SJCRH30 (cell line): ENCODE measurements around the gene OR1Q1. TPM values are rescaled to one million over a fixed set of nuclear protein-coding genes. Genes with fewer than 3 reads are reported as not detected.

Experiments used
- total RNA-seq: library from RNA; depleted of rRNA; stranded (reverse); fragments of >200 nt; shearing (Covaris generic); gene quantifications from 2 replicates; pipeline ENCODE4 v1.2.3, GENCODE V29; 2014; rRNA removed

OR1Q1 gene
- total RNA-seq, 1 experiment from 2014 or later: not detected

Other genes with a start within 250 kb of the OR1Q1 start
- gene PTGS1, start 243.7 kb upstream of the OR1Q1 start, total RNA-seq: 0.85 and 1.2 TPM in 2 replicates
- gene OR1J1, start 136.8 kb upstream of the OR1Q1 start, total RNA-seq: not detected in 2 replicates
- not detected in 2 replicates for gene OR1J2, start 103.9 kb upstream of the OR1Q1 start, total RNA-seq
- gene OR1J4, start 95.6 kb upstream of the OR1Q1 start, total RNA-seq: not detected in 2 replicates
- not detected in 2 replicates for gene OR1N1, start 87.4 kb upstream of the OR1Q1 start, total RNA-seq
- not detected in 2 replicates for gene OR1N2, start 61.6 kb upstream of the OR1Q1 start, total RNA-seq
- gene OR1L8, start 31.4 kb upstream of the OR1Q1 start, total RNA-seq: not detected in 2 replicates
- gene OR1B1, start 42.9 kb downstream of the OR1Q1 start, total RNA-seq: not detected in 2 replicates
- gene OR1L1, start 47.0 kb downstream of the OR1Q1 start, total RNA-seq: not detected in 2 replicates
- gene OR1L3, start 60.4 kb downstream of the OR1Q1 start, total RNA-seq: not detected in 2 replicates
- not detected in 2 replicates for gene OR1L4, start 109.3 kb downstream of the OR1Q1 start, total RNA-seq
- not detected in 2 replicates for gene OR1L6, start 127.6 kb downstream of the OR1Q1 start, total RNA-seq
- not detected in 2 replicates for gene OR5C1, start 174.2 kb downstream of the OR1Q1 start, total RNA-seq
- gene OR1K1, start 185.4 kb downstream of the OR1Q1 start, total RNA-seq: not detected in 2 replicates
- 39.0 and 45.6 TPM in 2 replicates for gene PDCL, start 213.8 kb downstream of the OR1Q1 start, total RNA-seq